Measurements from ENCODE around the gene RFX2. TPM values are rescaled to one million over a fixed set of nuclear protein-coding genes. Genes with fewer than 3 reads are reported as not detected.
"Not testable (repeated sequence)": the region's sequence is repeated elsewhere in the genome, so short reads cannot be mapped to it uniquely, and the experiment has no call there.

RFX2 gene
- total and polyA plus RNA-seq, 12 donors, result 2.3 to 10.4 (median 4.6) TPM

DNA sequence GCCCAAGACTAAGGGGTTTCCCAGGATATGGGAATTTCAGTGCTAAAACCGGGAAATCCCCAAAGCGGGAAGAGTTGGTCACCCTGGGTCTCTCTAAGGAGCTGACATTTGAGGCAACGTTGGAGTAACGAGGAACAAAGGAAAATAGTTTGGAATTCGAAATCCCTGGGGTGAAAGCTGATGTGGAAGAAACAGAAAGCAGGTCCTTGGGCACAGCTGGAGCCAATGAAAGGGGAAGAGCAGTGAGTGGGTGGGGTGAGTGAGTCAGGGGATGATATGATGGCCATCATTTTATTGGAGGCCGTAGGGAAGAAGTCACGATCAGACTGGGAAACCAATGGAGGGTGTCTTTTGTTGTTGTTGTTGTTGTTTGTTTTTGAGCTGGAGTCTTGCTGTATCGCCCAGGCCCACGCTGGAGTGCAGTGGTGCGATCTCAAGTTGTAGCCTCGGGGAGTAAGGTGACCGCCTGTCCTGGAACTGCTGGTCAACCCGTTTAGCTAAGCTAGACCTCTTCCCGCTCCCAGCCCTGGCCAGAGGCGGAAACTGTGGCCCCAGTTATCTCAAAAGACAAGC lies 3.4 kb upstream of the RFX2 start:
- intact Hi-C loops (cut with DNase I), result no loop called here
- Histone ChIP-seq H3K27ac (no peak overlapping the region), H3K9me3 (replicated peaks in 1 of 3) (no peaks in the 10 kb centered on the region), H3K27me3 (no peaks in the 10 kb centered on the region), H3K36me3 (replicated peaks in 1 of 2) (no peaks in the 10 kb centered on the region), H3K4me3 (no peak overlapping the region), H3K4me1 (replicated peaks in 1 of 2) (peaks cover 10 to 12% of the 10 kb centered on the region in 2 donors)
- no peak for TF ChIP-seq POLR2A (IDR thresholded peaks at IDR 0.05)
- TF ChIP-seq, protein P1, sequence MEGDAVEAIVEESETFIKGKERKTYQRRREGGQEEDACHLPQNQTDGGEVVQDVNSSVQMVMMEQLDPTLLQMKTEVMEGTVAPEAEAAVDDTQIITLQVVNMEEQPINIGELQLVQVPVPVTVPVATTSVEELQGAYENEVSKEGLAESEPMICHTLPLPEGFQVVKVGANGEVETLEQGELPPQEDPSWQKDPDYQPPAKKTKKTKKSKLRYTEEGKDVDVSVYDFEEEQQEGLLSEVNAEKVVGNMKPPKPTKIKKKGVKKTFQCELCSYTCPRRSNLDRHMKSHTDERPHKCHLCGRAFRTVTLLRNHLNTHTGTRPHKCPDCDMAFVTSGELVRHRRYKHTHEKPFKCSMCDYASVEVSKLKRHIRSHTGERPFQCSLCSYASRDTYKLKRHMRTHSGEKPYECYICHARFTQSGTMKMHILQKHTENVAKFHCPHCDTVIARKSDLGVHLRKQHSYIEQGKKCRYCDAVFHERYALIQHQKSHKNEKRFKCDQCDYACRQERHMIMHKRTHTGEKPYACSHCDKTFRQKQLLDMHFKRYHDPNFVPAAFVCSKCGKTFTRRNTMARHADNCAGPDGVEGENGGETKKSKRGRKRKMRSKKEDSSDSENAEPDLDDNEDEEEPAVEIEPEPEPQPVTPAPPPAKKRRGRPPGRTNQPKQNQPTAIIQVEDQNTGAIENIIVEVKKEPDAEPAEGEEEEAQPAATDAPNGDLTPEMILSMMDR (IDR thresholded peaks at IDR 0.05), result no peak
- 78 to 81% (median 78%) methylated on average over 15 of the region's 15 CpGs for WGBS, 4 donors
- no peak for DNase-seq

DNA sequence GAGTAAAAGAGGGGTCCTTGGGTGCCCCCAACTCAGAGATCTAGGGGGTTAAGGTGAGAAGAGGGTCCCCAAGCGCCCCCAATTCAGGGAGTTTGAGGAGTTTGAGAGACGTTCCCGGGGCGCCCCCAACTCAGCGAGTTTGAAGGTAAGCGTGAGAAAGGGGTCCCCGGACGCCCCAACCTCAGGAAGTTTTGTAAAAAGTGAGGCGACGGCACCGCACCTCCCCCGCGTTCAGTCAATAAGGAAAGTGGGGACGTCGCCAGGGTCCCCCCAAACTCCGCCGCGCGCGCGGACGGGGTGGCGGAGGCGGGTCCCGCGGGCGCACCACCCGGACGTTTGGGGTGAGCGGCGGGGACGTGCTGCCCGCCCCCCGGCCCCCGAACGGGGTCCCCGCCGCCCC lies 353 bp downstream of the RFX2 start:
- Histone ChIP-seq H3K27me3 (no peaks in the 10 kb centered on the region), H3K27ac (peak overlapping the region in 3 of 5 donors; percentile 7 to 82 (median 50)), H3K4me1 (replicated peaks in 1 of 2) (peaks cover 15 to 17% of the 10 kb centered on the region in 2 donors), H3K36me3 (replicated peaks in 1 of 2) (no peaks in the 10 kb centered on the region), H3K9me3 (replicated peaks in 1 of 3) (no peaks in the 10 kb centered on the region), H3K4me3 (peak overlapping the region in 1 of 4 donors; percentile 94)
- peak in 3 of 7 donors; percentile 19 to 59 (median 33) for DNase-seq
- intact Hi-C loops (cut with DNase I), result no loop called here
- WGBS, 4 donors, result 0 to 1% (median 0%) methylated on average over 11 to 38 of the region's 38 CpGs
- no peak for TF ChIP-seq POLR2A (IDR thresholded peaks at IDR 0.05)
- TF ChIP-seq, protein P1 (IDR thresholded peaks at IDR 0.05), result no peak

DNA sequence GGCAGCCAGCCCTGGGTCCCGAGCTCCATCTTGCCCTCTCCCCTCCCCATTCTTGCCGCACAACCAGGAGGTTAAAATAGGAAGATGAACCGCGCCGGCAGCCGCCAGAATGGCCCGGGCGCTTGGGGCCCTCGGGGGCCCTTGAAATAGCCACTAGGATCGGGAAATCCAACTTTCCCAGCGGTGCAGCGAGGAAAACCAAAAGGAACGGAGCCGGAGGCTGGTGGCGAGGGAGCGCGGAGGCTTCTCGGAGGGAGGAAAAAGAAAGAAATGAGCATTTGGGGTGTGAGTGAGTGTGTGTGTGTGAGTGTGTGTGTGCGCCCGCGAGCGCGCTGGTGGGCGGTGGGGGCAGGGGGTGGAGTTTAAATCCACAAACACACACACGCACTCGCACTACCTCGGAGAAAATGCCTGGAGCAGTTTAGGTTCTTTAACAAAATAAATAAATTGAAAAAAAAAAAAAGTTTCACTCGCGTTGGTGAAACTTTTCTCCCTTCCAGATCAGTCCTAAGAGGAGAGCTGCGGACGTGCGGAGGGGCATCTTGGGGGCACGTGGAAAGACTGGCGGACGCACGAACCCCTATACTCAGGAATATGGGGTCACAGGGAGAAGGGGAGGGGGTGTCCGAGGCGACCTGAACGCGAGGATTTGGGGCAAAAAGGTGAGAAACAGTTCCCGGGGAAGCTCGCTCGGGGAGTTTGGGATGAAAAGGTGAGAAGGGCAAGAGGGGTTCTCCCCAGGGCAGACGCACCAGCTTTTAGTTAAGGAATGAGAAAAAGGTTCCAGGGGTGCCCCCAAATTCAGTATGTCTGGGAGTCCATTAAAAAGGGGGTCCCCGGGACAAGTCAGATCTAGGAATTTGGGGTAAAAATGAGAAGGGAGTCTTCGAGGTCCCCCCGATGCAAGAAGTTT lies 1.3 kb downstream of the RFX2 start:
- 1 to 2% (median 1%) methylated on average over 47 of the region's 47 CpGs for WGBS, 4 donors
- intact Hi-C loops (cut with DNase I), result no loop called here
- Histone ChIP-seq H3K9me3 (replicated peaks in 1 of 3) (no peaks in the 10 kb centered on the region), H3K4me3 (peak overlapping the region in 3 of 4 donors; percentile 48 to 94 (median 54)), H3K27ac (peak overlapping the region; percentile 41 to 82 (median 75)), H3K27me3 (no peaks in the 10 kb centered on the region), H3K4me1 (replicated peaks in 1 of 2) (peaks cover 15 to 17% of the 10 kb centered on the region in 2 donors), H3K36me3 (replicated peaks in 1 of 2) (no peaks in the 10 kb centered on the region)
- peak; percentile 44 to 69 (median 64) for DNase-seq
- peak in 1 of 2 donors; percentile 57 for TF ChIP-seq POLR2A (IDR thresholded peaks at IDR 0.05)
- TF ChIP-seq, protein P1 (IDR thresholded peaks at IDR 0.05), result no peak

DNA sequence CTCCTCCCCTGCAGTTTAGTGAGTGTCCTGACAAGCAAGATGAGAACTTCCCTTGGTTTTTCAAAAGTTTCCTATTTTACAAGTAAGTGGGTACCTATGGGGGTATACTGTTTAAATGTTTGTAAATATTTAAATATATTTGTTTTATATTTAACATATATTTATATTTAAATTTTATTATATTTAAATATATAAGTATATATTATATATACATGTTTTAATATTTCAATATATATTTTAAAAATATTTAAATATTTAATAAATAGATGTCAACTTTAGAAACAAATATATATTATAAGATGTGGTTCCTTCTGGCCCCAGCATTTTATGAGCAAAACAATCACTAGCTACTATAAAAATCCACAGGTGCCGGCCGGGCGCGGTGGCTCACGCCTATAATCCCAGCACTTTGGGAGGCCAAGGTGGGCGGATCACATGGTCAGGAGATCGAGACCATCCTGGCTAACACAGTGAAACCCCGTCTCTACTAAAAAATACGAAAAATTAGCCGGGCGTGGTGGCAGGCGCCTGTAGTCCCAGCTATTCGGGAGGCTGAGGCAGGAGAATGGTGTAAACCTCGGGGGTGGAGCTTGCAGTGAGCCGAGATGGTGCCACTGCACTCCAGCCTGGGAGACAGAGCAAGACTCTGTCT lies 3.5 kb downstream of the RFX2 start:
- WGBS, 4 donors, result 88 to 96% (median 93%) methylated on average over 15 of the region's 15 CpGs
- H3K27me3 ChIP-seq; DNase-seq; intact Hi-C loops (cut with DNase I); H3K9me3 ChIP-seq (replicated peaks in 1 of 3); H3K36me3 ChIP-seq (replicated peaks in 1 of 2); H3K4me3 ChIP-seq; H3K27ac ChIP-seq: not testable (repeated sequence)
- H3K4me1 ChIP-seq (replicated peaks in 1 of 2), result peaks cover 17 to 30% of the 10 kb centered on the region in 2 donors
